Measurements from ENCODE around the gene EDEM3. TPM values are rescaled to one million over a fixed set of nuclear protein-coding genes. Genes with fewer than 3 reads are reported as not detected.

The EDEM3 gene
- total and polyA plus RNA-seq, 9 donors = 7.1 to 22.7 (median 18.5) TPM

GRCh38 chr1:184646178-184646701, 108.4 kb downstream of the EDEM3 start:
- no peaks in the 10 kb centered on the region for H3K27me3 ChIP-seq
- WGBS, 3 donors = 78 to 84% (median 79%) methylated on average over 3 of the region's 3 CpGs
- no peak overlapping the region for H3K27ac ChIP-seq
- no peak for TF ChIP-seq EP300 (IDR thresholded peaks at IDR 0.05)
- TF ChIP-seq POLR2A (IDR thresholded peaks at IDR 0.05) = no peak
- TF ChIP-seq CTCF (IDR thresholded peaks at IDR 0.05) = no peak
- intact Hi-C loops (cut with DNase I) = no loop called here
- H3K4me1 ChIP-seq (ENCODE audit: insufficient read depth) = no peaks in the 10 kb centered on the region
- no peaks in the 10 kb centered on the region for H3K36me3 ChIP-seq
- DNase-seq = no peak
- no peaks in the 10 kb centered on the region for H3K9me3 ChIP-seq
- no peak overlapping the region for H3K4me3 ChIP-seq

GRCh38 chr1:184644771-184645170, 109.9 kb downstream of the EDEM3 start:
- intact Hi-C loops (cut with DNase I) = no loop called here
- WGBS, 3 donors = 95 to 98% (median 96%) methylated on average over 11 of the region's 11 CpGs
- no peaks in the 10 kb centered on the region for H3K9me3 ChIP-seq
- no peak for DNase-seq
- no peaks in the 10 kb centered on the region for H3K36me3 ChIP-seq
- H3K27me3 ChIP-seq = no peaks in the 10 kb centered on the region
- no peak overlapping the region for H3K4me3 ChIP-seq
- H3K27ac ChIP-seq = no peak overlapping the region
- TF ChIP-seq CTCF (IDR thresholded peaks at IDR 0.05) (no peak), POLR2A (IDR thresholded peaks at IDR 0.05) (no peak), EP300 (IDR thresholded peaks at IDR 0.05) (no peak)
- no peaks in the 10 kb centered on the region for H3K4me1 ChIP-seq (ENCODE audit: insufficient read depth)

- Histone ChIP-seq H3K36me3 (no peaks in the 10 kb centered on the region), H3K27me3 (no peaks in the 10 kb centered on the region), H3K4me3 (no peak overlapping the region), H3K4me1 (ENCODE audit: insufficient read depth) (no peaks in the 10 kb centered on the region), H3K9me3 (no peaks in the 10 kb centered on the region), H3K27ac (no peak overlapping the region)
- no peak for TF ChIP-seq EP300 (IDR thresholded peaks at IDR 0.05)
- no peak for TF ChIP-seq POLR2A (IDR thresholded peaks at IDR 0.05)
- no peak for TF ChIP-seq CTCF (IDR thresholded peaks at IDR 0.05)
- 7 to 14% (median 10%) methylated on average over 1 of the region's 1 CpG for WGBS, 3 donors
- intact Hi-C loops (cut with DNase I) = no loop called here
- no peak for DNase-seq
These were observed 111.0 kb downstream of the EDEM3 start for GRCh38 chr1:184643661-184644060.

GRCh38 chr1:184641894-184642293, 112.8 kb downstream of the EDEM3 start:
- Histone ChIP-seq H3K4me3 (no peak overlapping the region), H3K9me3 (no peaks in the 10 kb centered on the region), H3K36me3 (no peaks in the 10 kb centered on the region), H3K4me1 (ENCODE audit: insufficient read depth) (no peaks in the 10 kb centered on the region), H3K27ac (no peak overlapping the region), H3K27me3 (no peaks in the 10 kb centered on the region)
- intact Hi-C loops (cut with DNase I) = no loop called here
- DNase-seq = no peak
- TF ChIP-seq EP300 (IDR thresholded peaks at IDR 0.05) = no peak
- TF ChIP-seq POLR2A (IDR thresholded peaks at IDR 0.05) = no peak
- TF ChIP-seq CTCF (IDR thresholded peaks at IDR 0.05) = no peak
- 60 to 72% (median 69%) methylated on average over 2 of the region's 2 CpGs for WGBS, 3 donors
